ES-I3 (cell line): Measurements from ENCODE around the gene ANKRD33.

Experiments
- H3K36me3 ChIP-seq: 2 replicates; pipeline ENCODE4 v1.6.1; 2013; ENCODE audit warnings: mild to moderate bottlenecking, low read length, control low read depth, moderate library complexity; ENCODE audit not compliant: insufficient read depth
- H3K4me1 ChIP-seq: 2 replicates; pipeline ENCODE4 v1.6.1; 2013; ENCODE audit warnings: mild to moderate bottlenecking, control low read depth, low read length; ENCODE audit not compliant: insufficient read depth
- H3K9ac ChIP-seq: 2 replicates; pipeline ENCODE4 v1.6.1; 2013; ENCODE audit warnings: low read depth, mild to moderate bottlenecking, low read length, moderate library complexity
- H3K9me3 ChIP-seq: 2 replicates; pipeline ENCODE4 v1.6.1; 2013; ENCODE audit warnings: mild to moderate bottlenecking, low read length, moderate library complexity; ENCODE audit not compliant: control insufficient read depth, insufficient read depth

ANKRD33 gene

DNA sequence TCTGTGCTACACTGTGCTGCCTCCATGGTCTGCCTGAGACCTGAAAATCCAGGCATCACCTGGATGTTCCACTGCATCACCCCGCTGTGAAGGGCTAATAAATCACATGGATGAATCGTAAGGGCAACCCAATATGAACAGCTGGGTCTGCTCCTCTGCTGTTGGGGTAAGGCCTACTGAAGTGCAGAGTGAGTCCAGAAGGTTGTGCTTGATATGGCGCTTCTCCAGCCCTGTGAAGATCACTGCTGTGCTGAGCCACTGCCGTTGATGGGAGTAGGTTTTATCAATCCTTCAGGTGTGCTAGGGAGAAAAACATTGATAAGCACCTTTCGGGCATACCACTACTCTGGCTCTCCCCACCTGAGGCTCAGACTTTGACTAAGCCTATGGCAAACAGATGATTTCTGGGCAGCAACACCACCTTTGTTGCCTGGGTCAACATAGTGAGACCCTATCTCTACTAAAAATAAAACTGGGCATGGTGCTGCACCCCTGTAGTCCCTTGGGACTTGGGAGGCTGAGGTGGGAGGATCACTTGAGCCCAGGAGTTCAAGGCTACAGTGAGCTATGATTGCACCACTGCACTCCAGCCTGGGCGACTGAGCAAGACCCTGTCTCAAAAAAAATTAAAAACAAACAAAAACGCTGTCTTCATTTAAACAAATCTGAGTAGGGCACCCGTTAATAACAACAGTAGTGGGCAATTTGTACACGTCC is 21.1 kb downstream of the ANKRD33 start:
- Histone ChIP-seq H3K4me1 (peaks cover 18% of the 10 kb centered on the region; the same call in 1 of the 2 replicates), H3K36me3 (no peaks in the 10 kb centered on the region), H3K9me3 (no peaks in the 10 kb centered on the region), H3K9ac (no peak overlapping the region)

DNA sequence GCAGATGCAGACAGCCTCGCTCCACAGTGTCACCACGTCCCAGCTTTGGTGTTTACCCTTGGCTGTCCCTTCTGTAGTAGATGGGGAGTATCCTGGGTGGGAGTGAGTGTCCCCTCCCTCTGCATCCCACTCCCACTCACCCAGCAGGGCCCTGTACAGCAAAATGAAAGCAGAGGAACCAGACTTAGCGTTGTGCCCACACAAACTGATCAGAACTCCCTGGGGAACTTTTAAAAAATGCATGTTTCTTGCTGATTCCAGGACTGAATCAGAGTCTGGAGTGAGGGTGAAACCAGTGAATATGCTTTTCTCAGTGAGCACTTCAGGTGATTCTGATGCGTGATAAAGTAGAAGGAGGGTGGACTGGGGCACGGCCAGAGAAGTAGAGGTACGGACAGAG is 22.3 kb downstream of the ANKRD33 start:
- H3K4me1 ChIP-seq, result peaks cover 18% of the 10 kb centered on the region; the same call in 1 of the 2 replicates
- H3K9ac ChIP-seq, result no peak overlapping the region
- no peaks in the 10 kb centered on the region for H3K36me3 ChIP-seq
- H3K9me3 ChIP-seq, result no peaks in the 10 kb centered on the region

DNA sequence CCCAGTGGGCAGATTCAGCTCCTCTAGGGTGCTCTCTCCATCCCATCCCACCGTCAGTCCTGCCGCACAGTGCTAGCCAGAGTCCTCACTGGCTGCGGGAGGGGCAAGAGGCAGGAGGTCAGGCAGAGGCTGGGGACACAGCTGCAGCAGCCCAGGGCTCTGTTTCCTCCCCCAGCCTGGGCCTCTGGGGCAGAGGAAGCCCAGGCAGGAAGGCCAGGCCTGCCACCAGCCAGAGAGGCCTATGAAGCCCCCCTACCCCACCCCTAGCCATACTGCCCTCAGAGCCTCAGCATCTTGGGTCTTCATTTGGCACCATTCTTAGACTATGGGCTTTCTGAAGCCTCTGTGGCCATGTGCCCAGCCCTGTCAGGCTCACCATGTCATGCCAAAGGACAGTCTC is 22.8 kb downstream of the ANKRD33 start:
- H3K9ac ChIP-seq, result no peak overlapping the region
- H3K36me3 ChIP-seq, result no peaks in the 10 kb centered on the region
- no peaks in the 10 kb centered on the region for H3K9me3 ChIP-seq
- H3K4me1 ChIP-seq, result peaks cover 14% of the 10 kb centered on the region; the same call in 1 of the 2 replicates

DNA sequence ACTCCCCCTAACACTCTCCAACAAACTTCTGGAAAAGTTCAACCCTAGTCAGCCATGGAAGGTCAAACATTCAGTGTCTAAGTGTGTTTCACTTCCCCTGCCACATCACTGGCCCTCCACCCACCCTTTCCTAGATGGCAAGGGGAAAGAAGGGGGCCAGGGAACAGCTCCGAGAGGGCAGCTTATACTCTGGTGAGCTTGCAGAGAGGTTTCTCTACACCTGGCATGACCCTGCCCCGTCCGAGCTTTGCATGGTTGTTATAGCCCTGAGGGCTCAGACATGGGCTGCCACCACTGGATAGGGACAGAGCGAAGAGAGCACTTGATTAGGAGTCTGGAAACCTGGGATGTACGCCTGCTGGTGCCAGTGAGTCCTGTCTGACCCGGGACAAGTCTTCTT is 23.4 kb downstream of the ANKRD33 start:
- H3K4me1 ChIP-seq, result peaks cover 7% of the 10 kb centered on the region; the same call in 1 of the 2 replicates
- H3K9me3 ChIP-seq, result no peaks in the 10 kb centered on the region
- H3K36me3 ChIP-seq, result no peaks in the 10 kb centered on the region
- H3K9ac ChIP-seq, result no peak overlapping the region

DNA sequence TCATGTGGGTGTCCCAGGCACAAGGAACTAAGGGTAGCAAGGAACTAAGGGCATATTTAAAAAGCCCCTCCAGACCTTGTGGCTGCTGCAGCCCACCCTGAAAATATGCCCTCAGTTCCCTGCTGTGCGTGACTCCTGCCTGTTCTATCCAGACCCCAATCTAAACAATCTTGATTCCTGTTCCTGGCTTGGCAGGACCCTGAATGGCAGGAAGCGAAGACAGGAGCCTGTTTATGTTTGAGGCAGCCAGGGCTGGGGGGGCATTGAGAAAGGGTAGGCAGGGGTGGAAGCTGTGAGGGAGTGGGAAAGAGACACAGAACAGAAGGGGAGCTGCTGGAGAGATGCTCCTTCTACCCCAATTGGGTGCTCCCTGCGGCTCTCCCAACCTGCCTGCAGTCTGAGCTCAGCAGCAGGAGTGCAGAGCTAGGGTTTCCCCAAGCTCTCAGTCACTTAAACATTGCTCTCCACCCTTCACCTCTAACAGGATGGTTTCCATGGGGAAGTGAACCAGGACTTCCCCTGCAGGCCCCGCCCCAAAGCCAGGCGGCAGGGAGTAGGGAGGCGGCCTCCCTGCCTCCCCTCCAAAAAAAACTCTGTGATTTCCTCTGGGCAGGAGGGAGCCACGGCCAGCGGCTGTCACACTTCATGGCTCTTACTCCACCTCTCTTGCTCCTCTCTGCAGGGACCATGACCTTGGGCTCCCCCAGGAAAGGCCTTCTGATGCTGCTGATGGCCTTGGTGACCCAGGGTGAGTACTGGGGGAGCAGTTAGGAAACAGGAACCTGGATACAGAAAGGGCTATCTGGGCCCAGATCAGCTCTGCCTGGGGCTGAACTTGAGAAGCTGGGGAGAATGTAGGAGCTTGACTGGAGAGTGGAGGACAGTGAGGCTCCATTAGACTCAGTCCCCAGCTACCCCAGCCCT is 24.1 kb downstream of the ANKRD33 start:
- Histone ChIP-seq H3K9ac (no peak overlapping the region), H3K36me3 (no peaks in the 10 kb centered on the region), H3K4me1 (peaks cover 6% of the 10 kb centered on the region; the same call in 1 of the 2 replicates), H3K9me3 (no peaks in the 10 kb centered on the region)

- Histone ChIP-seq H3K9me3 (no peaks in the 10 kb centered on the region), H3K9ac (no peak overlapping the region), H3K4me1 (peaks cover 6% of the 10 kb centered on the region; the same call in 1 of the 2 replicates)
Observed at GRCh38 chr12:51913071-51914033, 25.4 kb downstream of the ANKRD33 start.

DNA sequence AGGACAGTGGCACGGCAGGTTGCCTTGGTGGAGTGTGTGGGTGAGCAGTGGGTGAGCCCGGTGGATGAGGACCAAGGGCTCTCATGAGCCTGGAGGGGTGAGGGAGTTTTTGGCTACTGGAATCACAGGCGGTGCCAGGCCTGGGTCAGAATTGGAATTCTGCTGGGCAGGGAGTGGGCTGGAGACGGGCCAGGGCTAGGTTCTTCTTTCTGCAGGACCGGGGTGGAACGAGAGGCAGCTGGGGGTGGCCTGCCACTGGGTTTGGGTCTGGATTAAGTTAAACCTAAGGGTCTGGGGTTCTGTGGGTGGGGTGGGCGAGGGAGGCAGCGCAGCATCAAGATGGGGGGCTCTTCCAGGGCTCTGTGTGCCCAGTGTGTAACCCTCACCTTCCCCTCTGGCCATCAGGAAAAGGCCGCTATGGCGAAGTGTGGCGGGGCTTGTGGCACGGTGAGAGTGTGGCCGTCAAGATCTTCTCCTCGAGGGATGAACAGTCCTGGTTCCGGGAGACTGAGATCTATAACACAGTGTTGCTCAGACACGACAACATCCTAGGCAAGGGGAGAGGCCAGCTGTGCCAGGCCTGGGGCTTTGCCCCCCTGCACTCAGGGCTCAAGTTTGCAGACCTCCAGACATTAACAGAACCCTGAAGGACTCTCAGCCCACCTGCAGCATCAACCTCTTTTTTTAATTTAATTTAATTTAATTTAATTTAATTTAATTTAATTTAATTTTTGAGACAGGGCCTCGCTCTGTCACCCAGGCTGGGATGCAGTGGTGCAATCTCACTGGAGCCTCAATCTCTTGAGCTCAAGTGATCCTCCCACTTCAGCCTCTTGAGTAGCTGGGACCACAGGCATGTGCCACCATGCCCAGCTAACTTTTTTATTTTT is 26.4 kb downstream of the ANKRD33 start:
- peaks cover 6% of the 10 kb centered on the region; the same call in 1 of the 2 replicates for H3K4me1 ChIP-seq
- no peaks in the 10 kb centered on the region for H3K36me3 ChIP-seq
- no peaks in the 10 kb centered on the region for H3K9me3 ChIP-seq
- no peak overlapping the region for H3K9ac ChIP-seq

More at GRCh38 chr12:51913071-51914033, 25.4 kb downstream of the ANKRD33 start:
- H3K36me3 ChIP-seq, result no peaks in the 10 kb centered on the region

DNA sequence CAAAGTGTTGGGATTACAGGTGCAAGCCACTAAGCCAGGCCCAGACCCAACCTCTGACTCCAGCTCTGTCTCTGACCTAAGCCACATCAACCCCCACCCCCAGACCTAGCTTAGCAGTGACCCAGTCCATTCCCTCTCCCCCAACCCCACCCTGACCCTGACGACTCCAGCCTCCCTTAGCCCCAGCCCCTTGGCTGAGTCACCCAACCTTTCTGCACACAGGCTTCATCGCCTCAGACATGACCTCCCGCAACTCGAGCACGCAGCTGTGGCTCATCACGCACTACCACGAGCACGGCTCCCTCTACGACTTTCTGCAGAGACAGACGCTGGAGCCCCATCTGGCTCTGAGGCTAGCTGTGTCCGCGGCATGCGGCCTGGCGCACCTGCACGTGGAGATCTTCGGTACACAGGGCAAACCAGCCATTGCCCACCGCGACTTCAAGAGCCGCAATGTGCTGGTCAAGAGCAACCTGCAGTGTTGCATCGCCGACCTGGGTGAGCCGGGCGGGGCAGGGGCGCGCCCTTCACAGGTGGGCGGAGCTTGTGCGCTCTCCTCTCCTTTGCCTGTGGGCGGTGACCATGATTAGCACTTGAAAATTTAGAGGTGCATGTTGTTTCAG is 27.2 kb downstream of the ANKRD33 start:
- no peaks in the 10 kb centered on the region for H3K36me3 ChIP-seq
- no peak overlapping the region for H3K9ac ChIP-seq
- H3K9me3 ChIP-seq, result no peaks in the 10 kb centered on the region
- peaks cover 6% of the 10 kb centered on the region; the same call in 1 of the 2 replicates for H3K4me1 ChIP-seq

GRCh38 chr12:51915951-51916350 is 28.0 kb downstream of the ANKRD33 start:
- peaks cover 6% of the 10 kb centered on the region; the same call in 1 of the 2 replicates for H3K4me1 ChIP-seq
- H3K9me3 ChIP-seq, result no peaks in the 10 kb centered on the region
- H3K36me3 ChIP-seq, result no peaks in the 10 kb centered on the region
- no peak overlapping the region for H3K9ac ChIP-seq

- H3K9ac ChIP-seq, result no peak overlapping the region
- H3K36me3 ChIP-seq, result no peaks in the 10 kb centered on the region
- no peaks in the 10 kb centered on the region for H3K9me3 ChIP-seq
- H3K4me1 ChIP-seq, result peaks cover 6% of the 10 kb centered on the region; the same call in 1 of the 2 replicates
Observed at GRCh38 chr12:51917041-51917590, 29.2 kb downstream of the ANKRD33 start.

- H3K36me3 ChIP-seq, result no peaks in the 10 kb centered on the region
- no peaks in the 10 kb centered on the region; the same call in 1 of the 2 replicates for H3K4me1 ChIP-seq
- H3K9me3 ChIP-seq, result no peaks in the 10 kb centered on the region
- no peak overlapping the region for H3K9ac ChIP-seq
Observed at GRCh38 chr12:51917746-51918453, 30.0 kb downstream of the ANKRD33 start.

DNA sequence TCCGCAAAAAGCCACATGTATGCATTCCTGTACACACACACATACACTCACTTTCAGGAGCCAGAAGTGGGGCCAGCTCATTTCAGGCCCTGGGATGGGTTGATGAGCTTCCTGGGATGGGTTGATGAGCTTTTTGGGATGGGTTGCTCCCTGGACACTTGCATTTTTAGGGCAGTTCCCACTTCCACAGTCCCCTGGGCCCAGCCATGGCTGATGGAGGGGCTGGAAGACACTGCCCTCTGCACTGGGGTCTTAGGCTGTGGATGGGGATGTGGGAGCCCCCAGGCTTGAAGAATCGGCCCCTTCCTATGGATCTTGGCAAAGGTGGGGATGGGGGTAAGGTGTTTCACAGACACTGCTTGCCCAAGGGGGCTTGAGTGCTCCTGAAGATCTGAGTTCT is 32.1 kb downstream of the ANKRD33 start:
- no peak overlapping the region for H3K9ac ChIP-seq
- H3K4me1 ChIP-seq, result no peaks in the 10 kb centered on the region; the same call in 1 of the 2 replicates
- no peaks in the 10 kb centered on the region for H3K36me3 ChIP-seq
- no peaks in the 10 kb centered on the region for H3K9me3 ChIP-seq
